SK-N-SH treated with all-trans-retinoic acid at 6 μM for 48 hours (cell line): ENCODE measurements around the gene CHCHD6.
A peak's percentile ranks its signal among the peaks of the same experiment; 100 is the strongest.

ENCODE experiments used
- RARB ChIP-seq: fragments of 250-450 bp; sonication (Bioruptor Pico); IDR thresholded peaks from 2 replicates; pipeline ENCODE4 v1.8.0; 2021; ENCODE audit warnings: mild to moderate bottlenecking, moderate library complexity
- TCF4 ChIP-seq: fragments of 250-450 bp; sonication (Bioruptor Pico); IDR thresholded peaks from 2 replicates; pipeline ENCODE4 v1.8.0; 2021; ENCODE audit warnings: mild to moderate bottlenecking, moderate library complexity, borderline replicate concordance
- TF ChIP-seq, protein P1 (sequence below): fragments of 250-450 bp; sonication (Bioruptor Pico); IDR thresholded peaks from 2 replicates; pipeline ENCODE4 v1.8.0; 2020; ENCODE audit warnings: mild to moderate bottlenecking, moderate library complexity, borderline replicate concordance
- TF ChIP-seq, protein P2 (sequence below): fragments of 250-450 bp; sonication (Bioruptor Pico); IDR thresholded peaks from 2 replicates; pipeline ENCODE4 v1.5.0; 2020; ENCODE audit warnings: mild to moderate bottlenecking, moderate library complexity

- TF ChIP-seq TCF4 (CRISPR knock-in tag) (no peak), RARB (CRISPR knock-in tag) (no peak)
- TF ChIP-seq, protein P1, sequence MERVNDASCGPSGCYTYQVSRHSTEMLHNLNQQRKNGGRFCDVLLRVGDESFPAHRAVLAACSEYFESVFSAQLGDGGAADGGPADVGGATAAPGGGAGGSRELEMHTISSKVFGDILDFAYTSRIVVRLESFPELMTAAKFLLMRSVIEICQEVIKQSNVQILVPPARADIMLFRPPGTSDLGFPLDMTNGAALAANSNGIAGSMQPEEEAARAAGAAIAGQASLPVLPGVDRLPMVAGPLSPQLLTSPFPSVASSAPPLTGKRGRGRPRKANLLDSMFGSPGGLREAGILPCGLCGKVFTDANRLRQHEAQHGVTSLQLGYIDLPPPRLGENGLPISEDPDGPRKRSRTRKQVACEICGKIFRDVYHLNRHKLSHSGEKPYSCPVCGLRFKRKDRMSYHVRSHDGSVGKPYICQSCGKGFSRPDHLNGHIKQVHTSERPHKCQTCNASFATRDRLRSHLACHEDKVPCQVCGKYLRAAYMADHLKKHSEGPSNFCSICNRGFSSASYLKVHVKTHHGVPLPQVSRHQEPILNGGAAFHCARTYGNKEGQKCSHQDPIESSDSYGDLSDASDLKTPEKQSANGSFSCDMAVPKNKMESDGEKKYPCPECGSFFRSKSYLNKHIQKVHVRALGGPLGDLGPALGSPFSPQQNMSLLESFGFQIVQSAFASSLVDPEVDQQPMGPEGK (CRISPR knock-in tag), result no peak
- TF ChIP-seq, protein P2, sequence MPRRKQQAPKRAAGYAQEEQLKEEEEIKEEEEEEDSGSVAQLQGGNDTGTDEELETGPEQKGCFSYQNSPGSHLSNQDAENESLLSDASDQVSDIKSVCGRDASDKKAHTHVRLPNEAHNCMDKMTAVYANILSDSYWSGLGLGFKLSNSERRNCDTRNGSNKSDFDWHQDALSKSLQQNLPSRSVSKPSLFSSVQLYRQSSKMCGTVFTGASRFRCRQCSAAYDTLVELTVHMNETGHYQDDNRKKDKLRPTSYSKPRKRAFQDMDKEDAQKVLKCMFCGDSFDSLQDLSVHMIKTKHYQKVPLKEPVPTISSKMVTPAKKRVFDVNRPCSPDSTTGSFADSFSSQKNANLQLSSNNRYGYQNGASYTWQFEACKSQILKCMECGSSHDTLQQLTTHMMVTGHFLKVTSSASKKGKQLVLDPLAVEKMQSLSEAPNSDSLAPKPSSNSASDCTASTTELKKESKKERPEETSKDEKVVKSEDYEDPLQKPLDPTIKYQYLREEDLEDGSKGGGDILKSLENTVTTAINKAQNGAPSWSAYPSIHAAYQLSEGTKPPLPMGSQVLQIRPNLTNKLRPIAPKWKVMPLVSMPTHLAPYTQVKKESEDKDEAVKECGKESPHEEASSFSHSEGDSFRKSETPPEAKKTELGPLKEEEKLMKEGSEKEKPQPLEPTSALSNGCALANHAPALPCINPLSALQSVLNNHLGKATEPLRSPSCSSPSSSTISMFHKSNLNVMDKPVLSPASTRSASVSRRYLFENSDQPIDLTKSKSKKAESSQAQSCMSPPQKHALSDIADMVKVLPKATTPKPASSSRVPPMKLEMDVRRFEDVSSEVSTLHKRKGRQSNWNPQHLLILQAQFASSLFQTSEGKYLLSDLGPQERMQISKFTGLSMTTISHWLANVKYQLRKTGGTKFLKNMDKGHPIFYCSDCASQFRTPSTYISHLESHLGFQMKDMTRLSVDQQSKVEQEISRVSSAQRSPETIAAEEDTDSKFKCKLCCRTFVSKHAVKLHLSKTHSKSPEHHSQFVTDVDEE (CRISPR knock-in tag), result peak; percentile 52; the same call in 1 of the 2 replicates
Observed at GRCh38 chr3:126654571-126655383, 49.3 kb upstream of the CHCHD6 start, which contains the start of gene TXNRD3.
